A172 (cell line): ENCODE data around the gene GABPB1. TPM values are rescaled to one million over a fixed set of nuclear protein-coding genes. Genes with fewer than 3 reads are reported as not detected.

Experiments used
- DNase-seq: peaks from one replicate; pipeline ENCODE4 v3.0.0-alpha.2; 2015; ENCODE audit warnings: low spot score
- total RNA-seq: library from RNA; depleted of rRNA; stranded (reverse); fragments of >200 nt; shearing (Covaris generic); gene quantifications from 2 replicates; pipeline ENCODE4 v1.2.3, GENCODE V29; 2014; rRNA removed

GABPB1 gene
- total RNA-seq, 1 experiment from 2014 or later, result 60.7 TPM

DNA sequence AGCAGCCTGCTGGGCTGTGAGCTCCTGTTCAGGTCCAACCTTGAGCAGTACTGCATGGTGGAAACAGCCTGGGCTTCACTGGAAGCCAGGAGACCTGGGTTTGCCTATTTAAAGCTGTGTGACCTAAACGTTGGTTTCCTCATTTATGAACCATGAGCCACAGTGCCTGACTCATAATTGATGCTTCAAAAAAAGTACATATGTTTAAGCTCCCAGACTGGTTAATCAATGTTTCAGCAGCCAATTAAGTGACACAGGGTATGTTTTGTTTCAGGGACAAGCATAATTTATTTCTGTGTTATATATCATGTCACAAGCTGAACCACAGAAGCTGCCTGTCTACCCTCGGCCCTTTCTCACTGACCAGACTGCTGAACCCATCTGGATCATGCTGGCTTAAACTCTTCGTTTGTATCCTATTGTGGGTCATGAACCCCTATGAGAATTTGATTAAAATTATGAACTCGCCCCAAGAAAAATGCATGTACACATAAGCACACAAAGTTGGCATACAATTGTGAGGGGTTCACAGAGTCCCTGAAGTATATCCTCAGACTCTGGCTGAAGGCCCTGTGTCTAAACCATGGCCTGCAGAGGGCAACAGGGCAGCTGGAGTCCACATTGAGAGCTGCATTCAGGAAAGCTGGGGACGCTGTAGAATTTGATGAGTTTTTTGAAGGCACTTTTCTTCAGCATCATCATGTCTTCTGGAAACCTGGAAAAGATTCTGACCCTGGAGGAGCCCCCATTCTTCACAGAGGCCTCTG lies 113.1 kb downstream of the GABPB1 start:
- DNase-seq, result no peak

DNA sequence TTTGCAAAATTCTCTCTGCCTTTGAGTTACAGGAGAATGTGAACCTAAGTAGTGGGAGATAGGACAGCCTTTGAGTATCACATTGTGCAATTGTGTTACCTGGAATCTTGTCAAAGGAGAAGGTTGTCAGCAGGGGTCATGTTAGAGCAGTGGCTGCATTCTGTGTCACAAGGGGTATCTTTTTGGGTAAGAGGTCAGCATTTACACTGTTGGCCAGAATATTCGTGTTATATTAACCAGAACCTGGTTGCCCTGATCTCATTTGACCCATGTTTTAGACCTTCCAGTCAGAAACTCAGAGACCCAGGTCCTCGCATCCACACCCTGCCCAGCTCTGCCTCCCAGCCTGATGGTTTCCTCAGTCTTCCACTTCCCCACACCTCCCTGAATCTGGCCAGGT lies 116.7 kb downstream of the GABPB1 start:
- DNase-seq, result no peak

DNA sequence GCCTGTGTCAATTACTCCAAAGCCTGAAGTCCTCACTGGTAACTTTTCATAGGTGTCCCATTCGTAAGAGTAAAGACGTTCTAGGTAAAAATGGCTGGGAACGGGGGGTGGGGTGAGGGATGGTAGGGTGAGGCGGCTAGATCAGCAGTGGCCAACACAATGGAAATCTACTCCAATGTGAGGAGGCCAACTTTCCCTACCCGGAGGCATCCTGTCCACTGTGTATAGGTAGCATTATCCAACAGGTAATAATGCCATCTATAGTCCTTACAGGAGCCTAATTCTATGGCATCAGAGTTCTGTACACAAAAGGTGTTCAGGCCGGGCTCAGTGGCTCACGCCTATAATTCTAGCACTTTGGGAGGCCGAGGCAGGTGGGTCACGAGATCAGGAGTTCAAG lies 118.6 kb downstream of the GABPB1 start:
- no peak for DNase-seq

DNA sequence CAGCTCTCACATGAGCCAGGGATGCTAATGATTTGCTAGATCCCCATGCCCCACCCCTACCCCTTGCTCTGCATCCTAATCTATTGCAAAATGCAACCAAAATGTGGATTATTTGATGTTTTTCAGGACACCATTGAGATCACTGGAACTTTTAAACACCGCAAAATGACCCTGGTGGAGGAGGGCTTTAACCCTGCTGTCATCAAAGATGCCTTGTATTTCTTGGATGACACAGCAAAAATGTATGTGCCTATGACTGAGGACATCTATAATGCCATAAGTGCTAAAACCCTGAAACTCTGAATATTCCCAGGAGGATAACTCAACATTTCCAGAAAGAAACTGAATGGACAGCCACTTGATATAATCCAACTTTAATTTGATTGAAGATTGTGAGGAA lies 119.2 kb downstream of the GABPB1 start:
- no peak for DNase-seq

DNA sequence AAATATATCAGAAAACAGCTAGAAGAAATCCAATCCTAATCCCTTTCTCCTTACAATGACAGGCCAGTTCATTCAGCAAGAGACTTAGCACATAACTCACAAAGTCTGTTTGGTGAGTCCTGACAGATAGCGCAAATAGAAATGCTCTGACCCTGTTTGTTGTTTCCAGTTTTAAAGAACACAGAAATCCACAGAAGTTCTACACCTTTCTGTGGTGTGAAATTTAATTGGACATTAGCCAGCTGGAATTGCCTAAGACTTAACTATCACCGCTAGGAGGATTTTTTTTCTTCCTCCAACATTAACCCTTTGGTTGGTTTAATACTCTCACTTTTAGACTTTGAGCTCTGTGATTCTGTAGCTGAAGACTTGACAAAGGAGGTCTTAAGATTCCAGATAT lies 120.2 kb downstream of the GABPB1 start:
- no peak for DNase-seq

DNA sequence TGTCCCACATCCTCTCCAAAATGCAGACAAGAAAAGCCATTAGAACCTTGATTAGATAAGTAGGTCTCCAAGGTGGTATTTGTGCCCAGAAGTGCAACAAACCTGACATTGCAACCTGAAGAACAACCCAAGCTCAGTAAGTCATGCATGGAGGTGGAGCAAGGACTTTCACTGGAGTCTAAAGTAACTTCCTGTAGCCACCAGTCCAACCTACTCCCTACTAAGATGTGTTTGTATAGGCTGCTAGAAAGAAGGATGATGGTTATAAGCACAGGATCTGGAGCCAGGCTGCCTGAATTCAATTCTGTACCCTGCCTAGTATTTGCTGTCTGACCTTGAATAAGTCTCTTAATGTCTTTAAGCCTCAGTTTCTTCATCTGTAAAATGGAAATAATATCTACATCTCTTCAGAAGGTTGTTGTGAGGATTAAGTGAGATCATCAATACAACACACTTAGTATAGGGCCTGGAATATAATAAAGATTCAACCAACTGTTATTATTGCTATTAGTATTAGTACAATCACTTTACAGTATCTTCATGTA lies 121.7 kb downstream of the GABPB1 start:
- DNase-seq, result no peak

DNA sequence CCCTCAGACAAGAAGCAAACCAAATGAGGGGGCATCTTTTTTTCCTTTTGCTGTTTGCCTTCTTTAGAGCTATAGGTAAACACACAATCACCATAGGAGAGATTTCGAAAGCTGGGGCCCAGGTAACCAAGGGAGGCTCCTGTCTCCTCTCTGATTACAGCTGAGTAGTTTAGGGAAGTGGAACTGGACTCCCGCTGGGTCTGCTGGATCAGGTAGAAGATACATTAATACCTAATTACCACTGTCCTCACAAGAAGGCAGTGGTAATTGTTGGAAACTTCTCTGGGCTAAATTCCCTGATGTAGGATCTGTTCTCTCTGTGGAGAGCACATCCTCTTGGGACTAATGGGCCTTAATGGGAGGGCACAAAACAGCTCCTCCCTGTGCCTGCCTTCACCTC lies 122.2 kb downstream of the GABPB1 start:
- no peak for DNase-seq

DNA sequence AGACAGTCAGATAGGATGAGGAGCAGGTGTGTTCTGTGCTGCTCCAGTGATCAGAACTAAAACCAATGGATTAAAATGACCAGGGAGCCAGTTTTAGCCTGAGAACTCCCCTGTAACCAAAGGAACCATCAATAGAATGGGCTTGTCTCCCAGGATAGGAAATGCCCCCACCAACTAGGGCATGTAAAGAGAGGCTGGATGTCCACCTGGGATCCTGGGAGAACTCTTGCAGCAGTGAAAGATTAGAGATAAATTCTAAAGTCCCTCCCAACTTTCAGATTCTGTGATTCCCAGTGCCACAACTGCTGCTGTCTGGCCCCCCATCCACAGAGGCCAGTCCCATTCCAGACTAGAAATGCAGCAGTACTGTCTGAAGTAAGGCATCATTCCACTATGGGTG lies 123.2 kb downstream of the GABPB1 start:
- DNase-seq, result no peak

DNA sequence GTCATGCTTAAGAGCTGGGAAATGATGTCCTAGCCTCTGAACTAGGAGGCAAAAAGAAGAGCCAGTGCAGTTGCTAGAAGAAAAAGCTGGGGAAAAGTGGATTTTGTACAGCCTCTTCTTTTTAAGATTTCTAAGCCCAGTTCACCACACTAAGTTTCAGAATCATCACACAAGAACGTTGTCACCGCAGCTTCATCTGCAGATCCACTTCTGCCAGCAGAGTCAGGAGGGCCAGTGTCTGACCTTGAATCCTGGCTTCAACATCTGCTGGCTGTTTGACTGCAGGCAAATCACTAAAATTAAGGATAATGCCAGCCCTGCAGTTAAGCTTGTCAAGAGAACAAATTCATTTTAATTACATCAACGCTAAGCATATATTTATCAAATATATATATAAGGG lies 125.7 kb downstream of the GABPB1 start:
- DNase-seq, result no peak

DNA sequence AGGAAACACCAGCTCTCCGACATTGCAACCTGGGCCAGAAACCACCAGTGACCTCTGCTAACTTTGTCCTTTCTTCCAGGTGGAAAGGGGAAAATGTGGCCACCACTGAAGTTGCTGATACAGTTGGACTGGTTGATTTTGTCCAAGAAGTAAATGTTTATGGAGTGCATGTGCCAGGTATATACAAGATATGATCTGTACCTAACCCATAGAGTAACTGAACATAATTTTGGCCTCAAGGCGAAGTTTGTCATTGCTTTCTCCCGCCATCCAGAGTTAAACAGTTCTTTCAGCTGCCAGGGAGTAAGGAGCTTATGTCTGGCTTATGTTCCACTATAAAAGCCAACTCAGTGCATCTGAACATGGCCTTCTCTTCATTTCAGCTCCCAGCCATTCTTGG lies 126.1 kb downstream of the GABPB1 start:
- no peak for DNase-seq

DNA sequence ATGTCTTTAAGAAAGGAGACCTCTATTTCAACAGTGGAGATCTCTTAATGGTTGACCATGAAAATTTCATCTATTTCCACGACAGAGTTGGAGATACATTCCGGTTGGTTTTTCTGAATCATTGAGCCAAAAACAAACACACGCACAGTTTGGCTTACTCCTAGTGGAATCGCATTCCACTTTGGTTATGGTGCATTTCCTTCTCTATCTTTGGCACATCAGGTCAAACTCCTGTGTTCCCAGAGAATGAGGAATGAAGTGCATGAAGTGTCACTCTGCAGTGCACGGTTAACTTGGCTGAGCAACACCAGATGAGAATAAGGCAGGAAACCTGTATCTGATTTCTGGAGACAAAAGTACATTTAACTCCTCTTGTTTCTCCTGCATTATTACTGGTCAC lies 127.9 kb downstream of the GABPB1 start:
- no peak for DNase-seq

DNA sequence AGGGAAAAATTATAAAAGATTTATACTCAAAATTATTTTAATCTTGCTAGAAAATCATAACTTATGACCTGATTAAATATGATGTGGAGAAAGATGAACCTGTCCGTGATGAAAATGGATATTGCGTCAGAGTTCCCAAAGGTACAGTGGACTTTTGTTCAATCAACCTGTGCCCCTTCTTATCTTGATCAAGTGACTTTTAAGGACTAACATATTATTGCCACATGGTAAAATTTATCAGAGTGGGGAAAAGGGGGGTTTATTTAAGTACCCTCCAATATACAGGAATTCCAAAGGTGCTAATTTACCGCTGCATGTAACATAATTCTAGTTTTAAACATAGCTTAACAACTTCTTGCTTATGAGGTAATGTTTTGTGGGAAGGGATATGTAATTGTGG lies 129.1 kb downstream of the GABPB1 start:
- no peak for DNase-seq

Other genes starting within 250 kb of the GABPB1 start
- 0.10 and 0.34 TPM in 2 replicates for gene ATP8B4, start 236.0 kb downstream of the GABPB1 start, total RNA-seq
- not detected in 2 replicates for gene SLC27A2, start 173.0 kb downstream of the GABPB1 start, total RNA-seq
- gene HDC, start 89.5 kb downstream of the GABPB1 start, total RNA-seq, result 0.29 and 0.62 TPM in 2 replicates
- 52.4 and 53.2 TPM in 2 replicates for gene USP8, start 69.2 kb upstream of the GABPB1 start, total RNA-seq
- not detected in 2 replicates for gene USP50, start 191.5 kb upstream of the GABPB1 start, total RNA-seq